Esophagus squamous epithelium (tissue), 5 donors: ENCODE results near the gene FBXL17. TPM values are rescaled to one million over a fixed set of nuclear protein-coding genes. Genes with fewer than 3 reads are reported as not detected.
A peak's percentile ranks its signal among the peaks of the same experiment; 100 is the strongest.

ENCODE experiments used
- DNase-seq: peaks from one replicate; lab custom pipeline; 2025; lab: John Stamatoyannopoulos, UW
- H3K27ac ChIP-seq, 4 donors: fragments of 200-600 bp; sonication (generic); one replicate each; pipeline ENCODE4 v1.5.1; 2016 to 2019; ENCODE audit warnings: mild to moderate bottlenecking in 1 of 4
- H3K27me3 ChIP-seq, 4 donors: fragments of 200-600 bp; sonication (generic); 1 replicate in 3 of 4; 2 replicates in 1 of 4; pipeline versions ENCODE4 v1.5.1 to v1.6.0; 2017 to 2021; ENCODE audit warnings: antibody characterized with exemption in 1 of 4
- H3K36me3 ChIP-seq, 3 donors: fragments of 200-600 bp; sonication (generic); one replicate each; pipeline ENCODE4 v1.5.1; 2016 to 2019
- H3K4me1 ChIP-seq, 3 donors: fragments of 200-600 bp; sonication (generic); one replicate each; pipeline ENCODE4 v1.5.1; 2017 to 2019
- H3K4me3 ChIP-seq, 4 donors: fragments of 200-600 bp; sonication (generic); 1 replicate in 3 of 4; 2 replicates in 1 of 4; pipeline ENCODE4 v1.5.1; 2016 to 2019; ENCODE audit warnings: mild to moderate bottlenecking in 2 of 4, moderate library complexity in 1 of 4
- H3K9me3 ChIP-seq, 3 donors: fragments of 200-600 bp; sonication (generic); one replicate each; pipeline ENCODE4 v1.5.1; 2016 to 2019
- POLR2A ChIP-seq, 4 donors: fragments of 450-650 bp; IDR thresholded peaks; one replicate each; pipeline ENCODE4 v1.6.1; 2017; ENCODE audit warnings: antibody characterized with exemption in 4 of 4, mild to moderate bottlenecking in 4 of 4, moderate library complexity in 3 of 4
- WGBS, 2 donors: methylation state at CpG; one replicate each; pipeline ENCODE4 v1.1.5; 2018; 5-methylcytosine and 5-hydroxymethylcytosine counted together
- intact Hi-C: fragments of 100-400 bp; cut with DNase I; formaldehyde crosslinking; loops from one replicate; pipeline ENCODE4 v1.15.0; 2022
- total RNA-seq, 4 donors: library from RNA; depleted of rRNA; stranded (reverse); fragments of >200 nt; gene quantifications; one replicate each; pipeline ENCODE4 v1.1.0, GENCODE V29; 2016
- TF ChIP-seq, protein P1 (sequence below), 6 experiments: fragments of 450-650 bp in 4 of 6; fragments of 200-600 bp in 2 of 6; sonication (generic) in 2 of 6; IDR thresholded peaks; one replicate each; pipeline ENCODE4 v1.5.1; 2016 to 2019; ENCODE audit warnings: antibody characterized with exemption in 6 of 6, mild to moderate bottlenecking in 4 of 6, moderate library complexity in 4 of 6
- donor health status: DM: yes; HTN: yes; CAD: no.

Gene FBXL17
- total RNA-seq, 4 donors from 2014 or later, result 11.8 to 23.5 (median 13.8) TPM

GRCh38 chr5:108387758-108388157 lies 5.9 kb upstream of the FBXL17 start:
- H3K27ac ChIP-seq, result no peak overlapping the region
- DNase-seq, result no peak
- intact Hi-C loops, result no loop called here
- peaks cover 0 to 9% (median 4%) of the 10 kb centered on the region in 3 donors for H3K4me1 ChIP-seq
- no peaks in the 10 kb centered on the region for H3K27me3 ChIP-seq
- no peaks in the 10 kb centered on the region for H3K36me3 ChIP-seq
- WGBS, 2 donors, result 61 to 66% methylated on average over 3 of the region's 3 CpGs
- no peak overlapping the region for H3K4me3 ChIP-seq
- TF ChIP-seq, protein P1, sequence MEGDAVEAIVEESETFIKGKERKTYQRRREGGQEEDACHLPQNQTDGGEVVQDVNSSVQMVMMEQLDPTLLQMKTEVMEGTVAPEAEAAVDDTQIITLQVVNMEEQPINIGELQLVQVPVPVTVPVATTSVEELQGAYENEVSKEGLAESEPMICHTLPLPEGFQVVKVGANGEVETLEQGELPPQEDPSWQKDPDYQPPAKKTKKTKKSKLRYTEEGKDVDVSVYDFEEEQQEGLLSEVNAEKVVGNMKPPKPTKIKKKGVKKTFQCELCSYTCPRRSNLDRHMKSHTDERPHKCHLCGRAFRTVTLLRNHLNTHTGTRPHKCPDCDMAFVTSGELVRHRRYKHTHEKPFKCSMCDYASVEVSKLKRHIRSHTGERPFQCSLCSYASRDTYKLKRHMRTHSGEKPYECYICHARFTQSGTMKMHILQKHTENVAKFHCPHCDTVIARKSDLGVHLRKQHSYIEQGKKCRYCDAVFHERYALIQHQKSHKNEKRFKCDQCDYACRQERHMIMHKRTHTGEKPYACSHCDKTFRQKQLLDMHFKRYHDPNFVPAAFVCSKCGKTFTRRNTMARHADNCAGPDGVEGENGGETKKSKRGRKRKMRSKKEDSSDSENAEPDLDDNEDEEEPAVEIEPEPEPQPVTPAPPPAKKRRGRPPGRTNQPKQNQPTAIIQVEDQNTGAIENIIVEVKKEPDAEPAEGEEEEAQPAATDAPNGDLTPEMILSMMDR (IDR thresholded peaks at IDR 0.05), result no peak
- H3K9me3 ChIP-seq, result no peaks in the 10 kb centered on the region

- Histone ChIP-seq H3K36me3 (no peaks in the 10 kb centered on the region), H3K4me1 (peaks cover 0 to 11% (median 4%) of the 10 kb centered on the region in 3 donors), H3K27ac (no peak overlapping the region), H3K4me3 (no peak overlapping the region), H3K27me3 (no peaks in the 10 kb centered on the region), H3K9me3 (no peaks in the 10 kb centered on the region)
- WGBS, 2 donors, result 77 to 88% methylated on average over 3 of the region's 3 CpGs
- no peak for DNase-seq
- intact Hi-C loops, result no loop called here
- TF ChIP-seq, protein P1 (IDR thresholded peaks at IDR 0.05), result no peak
- no peak for TF ChIP-seq POLR2A (IDR thresholded peaks at IDR 0.05)
These were observed 4.6 kb upstream of the FBXL17 start for GRCh38 chr5:108386345-108387061.

- H3K27ac ChIP-seq, result no peak overlapping the region
- WGBS, 2 donors, result 94 to 100% methylated on average over 1 of the region's 1 CpG
- H3K9me3 ChIP-seq, result no peaks in the 10 kb centered on the region
- DNase-seq, result no peak
- no peak for TF ChIP-seq POLR2A (IDR thresholded peaks at IDR 0.05)
- TF ChIP-seq, protein P1 (IDR thresholded peaks at IDR 0.05), result no peak
- peaks cover 5 to 18% (median 9%) of the 10 kb centered on the region in 3 donors for H3K4me1 ChIP-seq
- intact Hi-C loops, result no loop called here
- no peak overlapping the region for H3K4me3 ChIP-seq
- H3K27me3 ChIP-seq, result no peaks in the 10 kb centered on the region
- no peaks in the 10 kb centered on the region for H3K36me3 ChIP-seq
These were observed 2.8 kb upstream of the FBXL17 start for GRCh38 chr5:108384741-108385140.

DNA sequence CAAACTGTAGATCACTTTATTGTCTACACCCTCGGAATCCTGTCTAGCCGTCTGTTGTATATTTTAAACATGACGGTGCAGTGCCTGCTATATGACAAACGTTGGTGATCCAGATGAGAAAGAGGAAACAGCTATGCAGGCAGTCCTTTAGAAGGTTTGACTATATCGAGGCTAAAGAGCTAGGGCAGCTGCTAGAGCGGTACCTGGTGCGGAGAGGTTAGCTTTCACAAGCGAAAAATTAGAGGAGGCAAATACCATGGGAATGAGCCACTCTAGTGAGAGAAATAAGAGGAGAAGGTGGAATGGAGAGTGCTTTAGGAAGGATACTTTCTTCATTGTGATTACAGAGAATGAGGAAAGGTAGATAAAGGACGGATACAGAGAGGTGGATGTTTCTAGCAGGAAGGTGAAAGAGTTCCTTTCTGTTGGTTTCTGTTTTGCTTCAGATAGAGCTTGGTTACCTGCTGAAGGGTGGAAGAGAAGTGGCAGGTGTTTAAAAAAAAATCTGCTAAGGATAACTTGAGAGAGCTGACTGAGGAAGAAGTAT lies 959 bp upstream of the FBXL17 start:
- intact Hi-C loops, result no loop called here
- WGBS, 2 donors, result 14 to 15% methylated on average over 9 of the region's 9 CpGs
- DNase-seq, result no peak

More for the DNA sequence above, 959 bp upstream of the FBXL17 start:
- Histone ChIP-seq H3K36me3 (no peaks in the 10 kb centered on the region), H3K9me3 (no peaks in the 10 kb centered on the region), H3K27ac (peak overlapping the region; percentile 94 to 100 (median 98)), H3K4me1 (peaks cover 8 to 34% (median 14%) of the 10 kb centered on the region in 3 donors), H3K4me3 (peak overlapping the region; percentile 81 to 95 (median 90)), H3K27me3 (no peaks in the 10 kb centered on the region)
- TF ChIP-seq POLR2A (IDR thresholded peaks at IDR 0.05), result no peak
- TF ChIP-seq, protein P1 (IDR thresholded peaks at IDR 0.05), result no peak
